Muscle of leg (tissue), 11 donors: ENCODE data around the gene FMN1. TPM values are rescaled to one million over a fixed set of nuclear protein-coding genes. Genes with fewer than 3 reads are reported as not detected.

Source experiments
- DNase-seq: peaks from one replicate; pipeline ENCODE4 v3.0.0; 2013
- H3K27ac ChIP-seq: one replicate; pipeline ENCODE4 v1.5.1; 2013; ENCODE audit warnings: mild to moderate bottlenecking, low read length, control low read depth
- H3K27me3 ChIP-seq: one replicate; pipeline ENCODE4 v1.6.1; 2013; ENCODE audit warnings: low read length; ENCODE audit not compliant: control insufficient read depth, insufficient read depth
- H3K36me3 ChIP-seq: one replicate; pipeline ENCODE4 v1.6.1; 2013; ENCODE audit warnings: low read length; ENCODE audit not compliant: control insufficient read depth, insufficient read depth
- H3K4me1 ChIP-seq: one replicate; pipeline ENCODE4 v1.6.1; 2013; ENCODE audit warnings: low read length; ENCODE audit not compliant: control insufficient read depth, insufficient read depth
- H3K4me3 ChIP-seq: one replicate; pipeline ENCODE4 v1.5.1; 2013; ENCODE audit warnings: low read length, control low read depth
- H3K9me3 ChIP-seq: replicated peaks from 2 replicates; pipeline ENCODE4 v1.6.1; 2013; ENCODE audit warnings: low read depth, low read length; ENCODE audit not compliant: control insufficient read depth
- WGBS: methylation state at CpG from one replicate; pipeline ENCODE4 v1.1.5; 2013; ENCODE audit warnings: missing lambda C conversion rate; ENCODE audit not compliant: insufficient coverage; 5-methylcytosine and 5-hydroxymethylcytosine counted together
- polyA plus RNA-seq, 8 donors: library from polyadenylated mRNA; unstranded; fragments of 120-200 nt; gene quantifications; one replicate each; pipeline versions ENCODE4 v1.2.1 to v1.2.3, GENCODE V29; 2013; ENCODE audit warnings: inconsistent platforms in 1 of 8, low replicate concordance in 1 of 8; ENCODE audit not compliant: insufficient read length in 8 of 8, insufficient read depth in 1 of 8
- total RNA-seq: library from RNA; stranded (reverse); fragments of 120-200 nt; gene quantifications from one replicate; pipeline ENCODE4 v1.2.4, GENCODE V29; 2013

The FMN1 gene
- total and polyA plus RNA-seq, 9 donors = 0.50 to 3.5 (median 1.0) TPM

DNA sequence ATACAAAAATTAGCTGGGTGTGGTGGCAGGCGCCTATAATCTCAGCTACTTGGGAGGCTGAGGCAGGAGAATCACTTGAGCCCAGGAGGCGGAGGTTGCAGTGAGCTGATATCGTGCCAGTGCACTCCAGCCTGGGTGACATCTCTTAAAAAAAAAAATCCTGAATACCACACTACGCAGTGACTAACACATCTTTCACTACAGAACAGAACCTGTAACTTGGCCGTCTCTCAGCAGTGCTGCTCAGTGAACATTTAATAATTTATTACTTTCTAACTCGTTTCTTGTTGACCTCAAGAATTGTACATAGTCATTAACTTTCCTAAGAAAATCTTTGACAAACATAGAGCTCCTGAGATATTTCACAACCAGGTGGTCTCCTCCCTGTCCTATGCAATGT lies 472.9 kb downstream of the FMN1 start:
- Histone ChIP-seq H3K4me1 (peaks cover 17% of the 10 kb centered on the region), H3K27ac (no peak overlapping the region), H3K27me3 (peaks cover 52% of the 10 kb centered on the region)

GRCh38 chr15:32718821-32719716 lies 475.4 kb downstream of the FMN1 start:
- no peak overlapping the region for H3K27ac ChIP-seq
- no peak for DNase-seq
- peaks cover 59% of the 10 kb centered on the region for H3K27me3 ChIP-seq
- peak overlapping the region; percentile 21 for H3K4me3 ChIP-seq
- H3K36me3 ChIP-seq = no peaks in the 10 kb centered on the region
- H3K4me1 ChIP-seq = peaks cover 17% of the 10 kb centered on the region
- WGBS = 1% methylated on average over 63 of the region's 70 CpGs
- no peaks in the 10 kb centered on the region for H3K9me3 ChIP-seq

More for the DNA sequence above, 472.9 kb downstream of the FMN1 start:
- Histone ChIP-seq H3K4me3 (no peak overlapping the region), H3K36me3 (no peaks in the 10 kb centered on the region), H3K9me3 (no peaks in the 10 kb centered on the region)
- WGBS = 82% methylated on average over 5 of the region's 6 CpGs
- no peak for DNase-seq

GRCh38 chr15:32718227-32718820 lies 476.2 kb downstream of the FMN1 start:
- DNase-seq = no peak
- peaks cover 17% of the 10 kb centered on the region for H3K4me1 ChIP-seq
- WGBS = under 1% methylated on average over 44 of the region's 60 CpGs
- H3K4me3 ChIP-seq = peak overlapping the region; percentile 21
- no peaks in the 10 kb centered on the region for H3K9me3 ChIP-seq
- peaks cover 59% of the 10 kb centered on the region for H3K27me3 ChIP-seq
- no peaks in the 10 kb centered on the region for H3K36me3 ChIP-seq
- H3K27ac ChIP-seq = no peak overlapping the region

DNA sequence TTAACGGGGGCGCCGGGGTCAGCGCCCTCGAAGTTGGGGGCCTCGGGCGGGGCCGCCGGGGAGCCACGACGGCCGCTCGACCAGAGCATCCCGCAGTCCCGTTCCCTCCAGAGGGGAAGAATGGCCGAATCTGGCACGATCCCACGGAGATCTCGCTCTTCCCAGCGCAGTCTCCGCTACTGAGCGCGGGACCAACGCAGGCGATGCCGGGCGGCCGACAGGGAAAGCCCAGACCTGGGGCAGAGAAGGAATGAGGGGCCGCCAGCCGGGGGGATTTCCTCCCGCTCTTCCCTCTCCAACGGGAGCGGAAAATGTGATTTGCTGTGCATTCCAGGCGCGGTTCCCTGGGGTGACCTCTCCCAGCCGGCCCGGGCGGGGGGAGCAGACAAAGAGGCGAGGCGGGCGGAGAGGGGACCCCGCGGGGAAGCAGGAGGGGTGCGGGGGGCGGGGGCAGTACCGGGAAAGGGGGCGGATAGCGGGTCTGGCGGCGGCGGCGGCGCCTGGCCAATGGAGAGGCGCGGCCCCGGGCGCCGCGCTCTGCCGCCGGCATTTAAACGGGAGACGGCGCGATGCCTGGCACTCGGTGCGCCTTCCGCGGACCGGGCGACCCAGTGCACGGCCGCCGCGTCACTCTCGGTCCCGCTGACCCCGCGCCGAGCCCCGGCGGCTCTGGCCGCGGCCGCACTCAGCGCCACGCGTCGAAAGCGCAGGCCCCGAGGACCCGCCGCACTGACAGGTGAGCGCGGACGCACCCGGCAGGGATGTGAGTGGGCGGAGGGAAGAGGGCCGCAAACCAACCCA lies 476.9 kb downstream of the FMN1 start, which contains the start of gene GREM1:
TSS of gene GREM1 (plus strand) at position 579 of the 801 bp plus-strand sequence. CDS start 12,687 bp downstream, outside the sequence.
- peak; percentile 43 for DNase-seq
- H3K36me3 ChIP-seq = no peaks in the 10 kb centered on the region
- no peaks in the 10 kb centered on the region for H3K9me3 ChIP-seq
- peak within 1 kb of the TSS; percentile 24 for H3K4me3 ChIP-seq
- peaks cover 17% of the 10 kb centered on the region for H3K4me1 ChIP-seq
- peaks cover 60% of the 10 kb centered on the region for H3K27me3 ChIP-seq
- H3K27ac ChIP-seq = no peak within 1 kb of the TSS
- WGBS = under 1% methylated on average over 92 of the region's 99 CpGs

GRCh38 chr15:32716915-32717425 lies 477.5 kb downstream of the FMN1 start:
- H3K36me3 ChIP-seq = no peaks in the 10 kb centered on the region
- DNase-seq = no peak
- no peaks in the 10 kb centered on the region for H3K9me3 ChIP-seq
- peaks cover 17% of the 10 kb centered on the region for H3K4me1 ChIP-seq
- 51% methylated on average over 3 of the region's 21 CpGs for WGBS
- H3K27me3 ChIP-seq = peaks cover 60% of the 10 kb centered on the region
- no peak overlapping the region for H3K27ac ChIP-seq
- H3K4me3 ChIP-seq = no peak overlapping the region

- WGBS = 76% methylated on average over 4 of the region's 13 CpGs
- no peaks in the 10 kb centered on the region for H3K36me3 ChIP-seq
- H3K27me3 ChIP-seq = peaks cover 55% of the 10 kb centered on the region
- no peak overlapping the region for H3K4me3 ChIP-seq
- H3K27ac ChIP-seq = no peak overlapping the region
- no peak for DNase-seq
- no peaks in the 10 kb centered on the region for H3K9me3 ChIP-seq
- peaks cover 17% of the 10 kb centered on the region for H3K4me1 ChIP-seq
These were observed 478.1 kb downstream of the FMN1 start for GRCh38 chr15:32716216-32716914.

Other genes with a start within 250 kb of the FMN1 start
- gene RYR3, start 116.3 kb upstream of the FMN1 start, total RNA-seq = 22.0 TPM
- gene RYR3, start 116.3 kb upstream of the FMN1 start, polyA plus RNA-seq = 10 to 100 TPM; 11.9 to 48.1 (median 34.9) TPM